ENCODE measurements around the gene SLC45A2. TPM values are rescaled to one million over a fixed set of nuclear protein-coding genes. Genes with fewer than 3 reads are reported as not detected.

The SLC45A2 gene
- total RNA-seq, 2 experiments from 2014 or later: not detected

GRCh38 chr5:34028349-34028748 is 43.9 kb upstream of the SLC45A2 start:
- H3K4me1 ChIP-seq (ENCODE audit: insufficient read depth, low read length, poor library complexity, severe bottlenecking): no peaks in the 10 kb centered on the region
- intact Hi-C loops (cut with micrococcal nuclease; ENCODE audit: unreplicated experiment): no loop called here
- CTCF ChIA-PET (ENCODE audit: unreplicated experiment): no interaction called here

GRCh38 chr5:34026089-34026761 is 41.7 kb upstream of the SLC45A2 start:
- Histone ChIP-seq H3K79me2 (ENCODE audit: insufficient read depth, low read depth, low read length) (no peaks in the 10 kb centered on the region), H2AFZ (ENCODE audit: low read length) (no peak overlapping the region), H4K20me1 (ENCODE audit: insufficient read depth, low read length) (no peaks in the 10 kb centered on the region), H3K9me2 (ENCODE audit: insufficient read depth, low read length) (no peaks in the 10 kb centered on the region), H3K36me3 (ENCODE audit: insufficient read depth, low read length) (no peaks in the 10 kb centered on the region), H3K27ac (ENCODE audit: low read depth, low read length, poor library complexity, severe bottlenecking) (no peak overlapping the region), H3K4me2 (ENCODE audit: low read length) (no peak overlapping the region), H3K4me1 (ENCODE audit: insufficient read depth, low read length, poor library complexity, severe bottlenecking) (no peaks in the 10 kb centered on the region), H3K4me3 (ENCODE audit: low read depth, low read length, poor library complexity, severe bottlenecking) (no peak overlapping the region), H3K9me3 (ENCODE audit: low read length) (no peaks in the 10 kb centered on the region)
- no TSS peak for BruUV-seq (replicated peaks)
- TF ChIP-seq CTCF (conservative IDR thresholded peaks at IDR 0.05; ENCODE audit: low read length) (no peak), EZH2phosphoT487 (IDR thresholded peaks at IDR 0.05; ENCODE audit: borderline replicate concordance, low read depth, low read length) (no peak)
- intact Hi-C loops (cut with micrococcal nuclease; ENCODE audit: unreplicated experiment): no loop called here
- no peak for DNase-seq (ENCODE audit: low spot score)
- POLR2A ChIA-PET: no interaction called here
- CTCF ChIA-PET (ENCODE audit: unreplicated experiment): no interaction called here

More at GRCh38 chr5:34028349-34028748, 43.9 kb upstream of the SLC45A2 start:
- Histone ChIP-seq H4K20me1 (ENCODE audit: insufficient read depth, low read length) (no peaks in the 10 kb centered on the region), H2AFZ (ENCODE audit: low read length) (no peak overlapping the region), H3K4me2 (ENCODE audit: low read length) (no peak overlapping the region), H3K9me2 (ENCODE audit: insufficient read depth, low read length) (no peaks in the 10 kb centered on the region), H3K9me3 (ENCODE audit: low read length) (no peaks in the 10 kb centered on the region), H3K27ac (ENCODE audit: low read depth, low read length, poor library complexity, severe bottlenecking) (no peak overlapping the region), H3K4me3 (ENCODE audit: low read depth, low read length, poor library complexity, severe bottlenecking) (no peak overlapping the region), H3K36me3 (ENCODE audit: insufficient read depth, low read length) (no peaks in the 10 kb centered on the region), H3K79me2 (ENCODE audit: insufficient read depth, low read depth, low read length) (no peaks in the 10 kb centered on the region)
- TF ChIP-seq CTCF (conservative IDR thresholded peaks at IDR 0.05; ENCODE audit: low read length) (no peak), EZH2phosphoT487 (IDR thresholded peaks at IDR 0.05; ENCODE audit: borderline replicate concordance, low read depth, low read length) (no peak)
- no TSS peak for BruUV-seq (replicated peaks)
- POLR2A ChIA-PET: no interaction called here
- no peak for DNase-seq (ENCODE audit: low spot score)

GRCh38 chr5:34022121-34022705 is 37.7 kb upstream of the SLC45A2 start:
- TF ChIP-seq EZH2phosphoT487 (IDR thresholded peaks at IDR 0.05; ENCODE audit: borderline replicate concordance, low read depth, low read length) (no peak), CTCF (conservative IDR thresholded peaks at IDR 0.05; ENCODE audit: low read length) (no peak)
- DNase-seq (ENCODE audit: low spot score): no peak
- Histone ChIP-seq H3K4me1 (ENCODE audit: insufficient read depth, low read length, poor library complexity, severe bottlenecking) (no peaks in the 10 kb centered on the region), H3K9me3 (ENCODE audit: low read length) (no peaks in the 10 kb centered on the region), H3K4me3 (ENCODE audit: low read depth, low read length, poor library complexity, severe bottlenecking) (no peak overlapping the region), H3K4me2 (ENCODE audit: low read length) (no peak overlapping the region), H3K27ac (ENCODE audit: low read depth, low read length, poor library complexity, severe bottlenecking) (no peak overlapping the region), H3K79me2 (ENCODE audit: insufficient read depth, low read depth, low read length) (no peaks in the 10 kb centered on the region), H4K20me1 (ENCODE audit: insufficient read depth, low read length) (no peaks in the 10 kb centered on the region), H3K9me2 (ENCODE audit: insufficient read depth, low read length) (no peaks in the 10 kb centered on the region), H3K36me3 (ENCODE audit: insufficient read depth, low read length) (no peaks in the 10 kb centered on the region; the same call in 1 of the 2 replicates), H2AFZ (ENCODE audit: low read length) (no peak overlapping the region)
- intact Hi-C loops (cut with micrococcal nuclease; ENCODE audit: unreplicated experiment): no loop called here
- BruUV-seq (replicated peaks): no TSS peak
- CTCF ChIA-PET (ENCODE audit: unreplicated experiment): no interaction called here
- POLR2A ChIA-PET: interaction anchor here (0.5 kb wide), 1 partner anchor 490 kb away, joined by 3 read pairs; no protein-coding TSS in a partner anchor
